Kidney (tissue), 14 donors: ENCODE data around the gene ABCB9. TPM values are rescaled to one million over a fixed set of nuclear protein-coding genes. Genes with fewer than 3 reads are reported as not detected.

Experiments used
- DNase-seq, 5 donors: peaks; one replicate each; pipeline ENCODE4 v3.0.0-alpha.2; 2013 to 2020
- FAIRE-seq: peaks from 2 replicates; lab custom pipeline; 2012; peaks lifted over from hg19 to GRCh38; lab: Jason Lieb, UNC
- H3K27ac ChIP-seq, 2 donors: one replicate each; pipeline ENCODE4 v1.7.0; 2013; ENCODE audit warnings: low read depth in 2 of 2, low read length in 2 of 2, inconsistent platforms in 1 of 2
- H3K27me3 ChIP-seq: one replicate; pipeline ENCODE4 v1.7.1; 2013; ENCODE audit warnings: low read length, inconsistent platforms; ENCODE audit not compliant: control insufficient read depth, insufficient read depth
- H3K36me3 ChIP-seq, 3 donors: one replicate each; pipeline versions ENCODE4 v1.7.0 to v1.7.1; 2013; ENCODE audit warnings: low read length in 3 of 3, control low read depth in 1 of 3, inconsistent platforms in 1 of 3; ENCODE audit not compliant: insufficient read depth in 3 of 3, control insufficient read depth in 2 of 3
- H3K4me1 ChIP-seq, 3 donors: one replicate each; pipeline versions ENCODE4 v1.7.0 to v1.7.1; 2013; ENCODE audit warnings: low read length in 3 of 3, inconsistent platforms in 1 of 3, low read depth in 1 of 3; ENCODE audit not compliant: control insufficient read depth in 2 of 3, insufficient read depth in 2 of 3
- H3K4me3 ChIP-seq, 3 donors: one replicate each; pipeline versions ENCODE4 v1.7.0 to v1.8.1; 2013; ENCODE audit warnings: low read length in 3 of 3, control low read depth in 1 of 3, inconsistent platforms in 1 of 3
- H3K9ac ChIP-seq, 3 donors: one replicate each; pipeline versions ENCODE4 v1.7.0 to v1.7.1; 2013; ENCODE audit warnings: low read length in 3 of 3, control low read depth in 1 of 3, inconsistent platforms in 1 of 3
- H3K9me3 ChIP-seq, 3 donors: one replicate each; pipeline versions ENCODE4 v1.7.0 to v1.7.1; 2013; ENCODE audit warnings: low read length in 3 of 3, control low read depth in 1 of 3, inconsistent platforms in 1 of 3; ENCODE audit not compliant: control insufficient read depth in 2 of 3, insufficient read depth in 1 of 3
- CTCF ChIP-seq: IDR thresholded peaks from 3 replicates; pipeline ENCODE4 v1.5.1; 2012; ENCODE audit warnings: mild to moderate bottlenecking, moderate library complexity, borderline replicate concordance; ENCODE audit not compliant: insufficient read depth; ENCODE audit errors: extremely low read depth
- intact Hi-C: fragments of 100-400 bp; cut with DNase I; formaldehyde crosslinking; loops from one replicate; pipeline ENCODE4 v1.11.1; 2022
- polyA plus RNA-seq: library from polyadenylated mRNA; stranded (reverse); fragments of 350-450 nt; fragmentation: Illumina TruSeq; extraction: RNeasy Lipid Tissue Mini Kit (QIAGEN cat#74804); gene quantifications from one replicate; pipeline ENCODE4 v1.2.3, GENCODE V29; 2014; ENCODE audit warnings: low read depth, low replicate concordance; ENCODE audit not compliant: insufficient read depth
- total RNA-seq: library from RNA; stranded (reverse); fragmentation: NEBNext Ultra II Directional; extraction: Animal tissue kit (Norgen Biotek cat#: 25700); gene quantifications from one replicate; pipeline ENCODE4 v1.2.1, GENCODE V29; 2021
- donor health status: control.
- donor health status: control.
- donor health status: control.
- donor health status: control.
- donor health status: control.
- donor health status: DM: yes; HTN: yes; CAD: no.
- donor health status: Normal renal cell carcinoma (clear cell type).

ABCB9 gene
- total and polyA plus RNA-seq, 2 donors from 2014 or later = 4.6 to 7.6 TPM

GRCh38 chr12:122959566-122960192, 6.6 kb downstream of the ABCB9 start:
- no peak for TF ChIP-seq CTCF
- peaks cover 0 to 5% (median 2%) of the 10 kb centered on the region in 3 donors for H3K36me3 ChIP-seq
- intact Hi-C loops = loop anchor here (10.0 kb wide), 1 partner anchor 165 kb away; no protein-coding TSS in a partner anchor
- DNase-seq = peak in 1 of 5 donors; percentile 67
- H3K27ac ChIP-seq = no peak overlapping the region
- no peak overlapping the region for H3K9ac ChIP-seq
- H3K27me3 ChIP-seq = no peaks in the 10 kb centered on the region
- H3K9me3 ChIP-seq = no peaks in the 10 kb centered on the region
- no peak overlapping the region for H3K4me3 ChIP-seq
- FAIRE-seq = no peak
- H3K4me1 ChIP-seq = peaks cover 0 to 15% (median 14%) of the 10 kb centered on the region in 3 donors

- H3K27me3 ChIP-seq = no peaks in the 10 kb centered on the region
- no peak for FAIRE-seq
- H3K4me3 ChIP-seq = no peak overlapping the region
- no peak overlapping the region for H3K27ac ChIP-seq
- TF ChIP-seq CTCF = no peak
- H3K4me1 ChIP-seq = peaks cover 0 to 6% (median 3%) of the 10 kb centered on the region in 3 donors
- no peak for DNase-seq
- H3K9me3 ChIP-seq = no peaks in the 10 kb centered on the region
- intact Hi-C loops = loop anchor here (10.0 kb wide), 1 partner anchor 164 kb away; no protein-coding TSS in a partner anchor
- H3K36me3 ChIP-seq = peaks cover 0 to 5% (median 2%) of the 10 kb centered on the region in 3 donors
- H3K9ac ChIP-seq = no peak overlapping the region
These were observed 7.9 kb downstream of the ABCB9 start for GRCh38 chr12:122958198-122958888.

GRCh38 chr12:122956035-122956434, 10.2 kb downstream of the ABCB9 start:
- Histone ChIP-seq H3K27me3 (no peaks in the 10 kb centered on the region), H3K36me3 (peaks cover 0 to 5% (median 2%) of the 10 kb centered on the region in 3 donors), H3K4me1 (peaks cover 0 to 4% (median 0%) of the 10 kb centered on the region in 3 donors), H3K27ac (no peak overlapping the region), H3K4me3 (no peak overlapping the region), H3K9me3 (no peaks in the 10 kb centered on the region), H3K9ac (no peak overlapping the region)
- DNase-seq (no peak), FAIRE-seq (no peak)
- TF ChIP-seq CTCF = no peak
- intact Hi-C loops = loop anchor here (10.0 kb wide), 1 partner anchor 161 kb away; no protein-coding TSS in a partner anchor
